ENCODE measurements around the gene TRIM27.

GRCh38 chr6:28940294-28940857, 16.6 kb upstream of the TRIM27 start:
- TF ChIP-seq, protein P1, sequence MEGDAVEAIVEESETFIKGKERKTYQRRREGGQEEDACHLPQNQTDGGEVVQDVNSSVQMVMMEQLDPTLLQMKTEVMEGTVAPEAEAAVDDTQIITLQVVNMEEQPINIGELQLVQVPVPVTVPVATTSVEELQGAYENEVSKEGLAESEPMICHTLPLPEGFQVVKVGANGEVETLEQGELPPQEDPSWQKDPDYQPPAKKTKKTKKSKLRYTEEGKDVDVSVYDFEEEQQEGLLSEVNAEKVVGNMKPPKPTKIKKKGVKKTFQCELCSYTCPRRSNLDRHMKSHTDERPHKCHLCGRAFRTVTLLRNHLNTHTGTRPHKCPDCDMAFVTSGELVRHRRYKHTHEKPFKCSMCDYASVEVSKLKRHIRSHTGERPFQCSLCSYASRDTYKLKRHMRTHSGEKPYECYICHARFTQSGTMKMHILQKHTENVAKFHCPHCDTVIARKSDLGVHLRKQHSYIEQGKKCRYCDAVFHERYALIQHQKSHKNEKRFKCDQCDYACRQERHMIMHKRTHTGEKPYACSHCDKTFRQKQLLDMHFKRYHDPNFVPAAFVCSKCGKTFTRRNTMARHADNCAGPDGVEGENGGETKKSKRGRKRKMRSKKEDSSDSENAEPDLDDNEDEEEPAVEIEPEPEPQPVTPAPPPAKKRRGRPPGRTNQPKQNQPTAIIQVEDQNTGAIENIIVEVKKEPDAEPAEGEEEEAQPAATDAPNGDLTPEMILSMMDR (conservative IDR thresholded peaks at IDR 0.05 in 1 of 2, IDR thresholded peaks at IDR 0.05 in 1 of 2; ENCODE audit: extremely low read depth in 1 of 2, insufficient read depth in 1 of 2, low read depth in 1 of 2, low read length in 2 of 2), result no peak
- TF ChIP-seq EZH2 (IDR thresholded peaks at IDR 0.05; ENCODE audit: borderline replicate concordance, low read length), result no peak

All from mammary epithelial cell (primary cell).